Measurements from ENCODE around the gene SLC2A4.

Gene SLC2A4

GRCh38 chr17:7290166-7290565 lies 8.6 kb downstream of the SLC2A4 start:
- no peak overlapping the region for H3K4me3 ChIP-seq (ENCODE audit: low read depth, low read length)
- no peak for TF ChIP-seq CTCF (IDR thresholded peaks at IDR 0.05; ENCODE audit: low read depth, low read length)

- TF ChIP-seq CTCF (IDR thresholded peaks at IDR 0.05; ENCODE audit: low read depth, low read length) = no peak
- H3K4me3 ChIP-seq (ENCODE audit: low read depth, low read length) = no peak overlapping the region
Measured at GRCh38 chr17:7290685-7291084, 9.2 kb downstream of the SLC2A4 start.

GRCh38 chr17:7292194-7292593 lies 10.7 kb downstream of the SLC2A4 start:
- TF ChIP-seq CTCF (IDR thresholded peaks at IDR 0.05; ENCODE audit: low read depth, low read length) = no peak
- H3K4me3 ChIP-seq (ENCODE audit: low read depth, low read length) = no peak overlapping the region

- TF ChIP-seq CTCF (IDR thresholded peaks at IDR 0.05; ENCODE audit: low read depth, low read length) = no peak
Measured at GRCh38 chr17:7292729-7293128, 11.2 kb downstream of the SLC2A4 start.

GRCh38 chr17:7293159-7293558 lies 11.6 kb downstream of the SLC2A4 start:
- no peak overlapping the region for H3K4me3 ChIP-seq (ENCODE audit: low read depth, low read length)
- TF ChIP-seq CTCF (IDR thresholded peaks at IDR 0.05; ENCODE audit: low read depth, low read length) = no peak

More at GRCh38 chr17:7292729-7293128, 11.2 kb downstream of the SLC2A4 start:
- no peak overlapping the region for H3K4me3 ChIP-seq (ENCODE audit: low read depth, low read length)

- H3K4me3 ChIP-seq (ENCODE audit: low read depth, low read length) = no peak overlapping the region
Measured at GRCh38 chr17:7293816-7294613, 12.5 kb downstream of the SLC2A4 start.

More at GRCh38 chr17:7293816-7294613, 12.5 kb downstream of the SLC2A4 start:
- TF ChIP-seq CTCF (IDR thresholded peaks at IDR 0.05; ENCODE audit: low read depth, low read length) = no peak

Measured in WI38 (cell line).